Ovary (tissue), 3 donors: ENCODE data around the gene GRB2.

Experiments
- CTCF ChIP-seq, 3 donors: fragments of 450-650 bp in 2 of 3; fragments of 200-600 bp in 1 of 3; IDR thresholded peaks; one replicate each; pipeline versions ENCODE4 v1.5.1 to v1.8.0; 2016 to 2022; ENCODE audit warnings: antibody characterized with exemption in 3 of 3, mild to moderate bottlenecking in 1 of 3
- EP300 ChIP-seq: sonication (generic); formaldehyde crosslinking; IDR thresholded peaks from one replicate; pipeline ENCODE4 v1.6.1; 2017; ENCODE audit warnings: antibody characterized with exemption
- POLR2A ChIP-seq: fragments of 450-650 bp; IDR thresholded peaks from one replicate; pipeline ENCODE4 v1.6.1; 2017; ENCODE audit warnings: antibody characterized with exemption, mild to moderate bottlenecking, moderate library complexity
- donor health status: DM: no; HTN: no; CAD: no.

- TF ChIP-seq CTCF (IDR thresholded peaks at IDR 0.05), result no peak
- no peak for TF ChIP-seq POLR2A
- TF ChIP-seq EP300, result no peak
Measured at GRCh38 chr17:75361996-75362395, 43.5 kb downstream of the GRB2 start.
